Fibroblast of mammary gland (primary cell): ENCODE results near the gene TDP1.

Source experiments
- DNase-seq: peaks from one replicate; pipeline ENCODE4 v3.0.0-alpha.2; 2010; ENCODE audit warnings: low read depth
- H3K4me3 ChIP-seq: 2 replicates; pipeline ENCODE4 v1.5.1; 2011; ENCODE audit warnings: low read depth, mild to moderate bottlenecking, low read length, moderate library complexity; ENCODE audit not compliant: control insufficient read depth
- TF ChIP-seq, protein P1 (sequence below): conservative IDR thresholded peaks from 2 replicates; pipeline ENCODE4 v1.5.1; 2011; ENCODE audit warnings: low read depth, low read length, inconsistent platforms; ENCODE audit not compliant: control insufficient read depth, insufficient read depth

The TDP1 gene

DNA sequence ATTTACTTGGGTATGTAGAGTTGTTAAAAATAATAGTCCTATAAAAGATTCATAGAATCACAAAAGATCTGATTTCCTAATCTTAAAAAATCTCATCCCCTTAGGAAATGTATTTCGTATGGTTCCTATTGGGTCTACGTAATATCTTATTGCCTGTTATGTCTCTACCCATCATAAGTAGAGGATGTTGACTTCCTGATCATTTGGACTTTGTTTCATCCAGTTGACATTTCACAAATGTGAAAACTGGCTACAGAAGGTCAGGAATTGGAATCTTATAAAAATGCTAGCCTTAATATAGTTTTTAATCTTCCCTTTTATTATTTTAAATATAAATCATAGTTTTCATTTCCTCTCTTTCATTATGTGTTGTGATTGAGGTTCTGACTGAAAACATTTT lies 45.2 kb downstream of the TDP1 start:
- DNase-seq, result no peak
- TF ChIP-seq, protein P1, sequence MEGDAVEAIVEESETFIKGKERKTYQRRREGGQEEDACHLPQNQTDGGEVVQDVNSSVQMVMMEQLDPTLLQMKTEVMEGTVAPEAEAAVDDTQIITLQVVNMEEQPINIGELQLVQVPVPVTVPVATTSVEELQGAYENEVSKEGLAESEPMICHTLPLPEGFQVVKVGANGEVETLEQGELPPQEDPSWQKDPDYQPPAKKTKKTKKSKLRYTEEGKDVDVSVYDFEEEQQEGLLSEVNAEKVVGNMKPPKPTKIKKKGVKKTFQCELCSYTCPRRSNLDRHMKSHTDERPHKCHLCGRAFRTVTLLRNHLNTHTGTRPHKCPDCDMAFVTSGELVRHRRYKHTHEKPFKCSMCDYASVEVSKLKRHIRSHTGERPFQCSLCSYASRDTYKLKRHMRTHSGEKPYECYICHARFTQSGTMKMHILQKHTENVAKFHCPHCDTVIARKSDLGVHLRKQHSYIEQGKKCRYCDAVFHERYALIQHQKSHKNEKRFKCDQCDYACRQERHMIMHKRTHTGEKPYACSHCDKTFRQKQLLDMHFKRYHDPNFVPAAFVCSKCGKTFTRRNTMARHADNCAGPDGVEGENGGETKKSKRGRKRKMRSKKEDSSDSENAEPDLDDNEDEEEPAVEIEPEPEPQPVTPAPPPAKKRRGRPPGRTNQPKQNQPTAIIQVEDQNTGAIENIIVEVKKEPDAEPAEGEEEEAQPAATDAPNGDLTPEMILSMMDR, result no peak
- no peak overlapping the region for H3K4me3 ChIP-seq

DNA sequence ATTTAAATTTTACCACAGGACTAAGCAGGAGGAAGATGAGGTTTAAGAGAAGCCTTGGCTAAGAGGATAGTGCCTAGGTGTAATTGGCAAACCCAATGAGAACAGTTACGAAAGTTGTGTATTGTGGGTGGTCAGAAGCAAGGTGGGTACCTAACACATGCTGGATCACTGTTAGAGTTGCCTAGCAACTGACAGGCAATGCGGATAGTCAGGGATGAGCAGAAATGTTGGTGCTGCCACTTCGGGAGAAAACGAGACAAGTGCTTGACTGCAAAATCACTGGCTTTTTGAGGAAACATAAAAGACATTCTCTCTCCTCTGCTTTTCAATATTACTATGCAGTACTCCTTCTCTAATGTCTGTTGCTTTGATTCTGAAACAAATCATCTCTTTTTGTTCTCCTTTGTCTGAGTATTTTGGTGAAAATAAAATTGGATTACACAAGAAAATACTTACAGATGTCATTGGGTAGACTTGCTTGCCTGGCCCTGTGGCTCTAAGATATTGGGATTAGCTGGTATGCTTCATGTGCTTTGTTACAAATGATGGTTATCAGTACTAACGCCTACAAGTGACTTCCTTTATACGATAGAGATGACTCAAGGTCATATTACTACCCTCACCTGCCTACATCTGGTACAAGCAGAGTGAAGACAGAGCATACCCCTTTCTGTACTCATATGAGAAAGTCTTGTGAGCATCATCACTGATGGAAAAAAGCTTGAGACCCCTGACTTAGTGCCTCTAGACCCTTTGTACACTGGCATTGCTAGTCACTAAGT lies 48.0 kb downstream of the TDP1 start:
- no peak for DNase-seq
- no peak overlapping the region for H3K4me3 ChIP-seq
- TF ChIP-seq, protein P1, result no peak

DNA sequence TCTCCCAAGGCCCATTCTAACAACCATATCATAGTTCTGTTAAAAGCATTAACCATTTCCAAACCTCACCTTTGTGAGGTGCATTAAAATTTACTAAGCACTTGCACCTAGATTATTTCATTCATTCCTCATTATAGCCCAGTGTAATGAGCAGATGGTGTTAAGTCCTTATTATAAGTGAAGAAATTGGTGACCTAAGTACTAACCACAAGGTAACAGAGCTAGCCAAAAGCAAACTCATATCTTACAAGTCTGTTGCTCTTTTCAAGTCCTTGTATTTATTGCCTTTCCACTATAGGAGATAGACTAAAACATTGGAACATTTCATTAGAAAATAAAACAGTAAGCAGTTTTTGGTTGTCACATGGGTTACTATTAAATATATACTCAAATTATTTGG lies 49.7 kb downstream of the TDP1 start:
- TF ChIP-seq, protein P1, result no peak
- no peak overlapping the region for H3K4me3 ChIP-seq
- DNase-seq, result no peak

DNA sequence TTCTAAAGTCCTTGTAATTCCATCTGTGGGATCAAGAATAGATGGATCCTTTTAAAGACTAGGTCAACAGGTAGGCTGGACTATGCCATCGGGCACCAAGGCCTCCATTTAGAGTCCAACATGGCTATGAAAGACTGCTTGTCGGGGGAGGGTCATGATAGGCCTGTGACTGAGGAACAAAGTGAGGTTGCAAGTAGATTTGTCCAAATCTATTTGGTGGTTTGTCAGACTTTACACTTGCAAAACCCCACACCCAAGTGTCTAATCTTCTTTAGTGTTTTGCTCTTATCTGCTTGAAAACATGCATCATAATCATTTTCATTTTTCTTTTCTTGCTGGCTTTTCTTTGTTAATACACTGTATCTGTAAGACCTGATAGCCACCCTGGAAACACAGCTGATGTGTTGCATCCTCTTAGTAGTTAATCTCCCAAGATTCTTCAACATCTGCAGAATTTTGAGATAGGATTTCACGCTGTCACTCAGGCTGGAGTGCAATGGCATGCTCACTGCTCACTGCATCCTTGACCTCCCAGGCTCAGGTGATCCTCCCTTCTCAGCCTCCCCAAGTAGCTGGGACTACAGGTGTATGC lies 50.3 kb downstream of the TDP1 start:
- TF ChIP-seq, protein P1, result no peak
- H3K4me3 ChIP-seq, result no peak overlapping the region
- no peak for DNase-seq

DNA sequence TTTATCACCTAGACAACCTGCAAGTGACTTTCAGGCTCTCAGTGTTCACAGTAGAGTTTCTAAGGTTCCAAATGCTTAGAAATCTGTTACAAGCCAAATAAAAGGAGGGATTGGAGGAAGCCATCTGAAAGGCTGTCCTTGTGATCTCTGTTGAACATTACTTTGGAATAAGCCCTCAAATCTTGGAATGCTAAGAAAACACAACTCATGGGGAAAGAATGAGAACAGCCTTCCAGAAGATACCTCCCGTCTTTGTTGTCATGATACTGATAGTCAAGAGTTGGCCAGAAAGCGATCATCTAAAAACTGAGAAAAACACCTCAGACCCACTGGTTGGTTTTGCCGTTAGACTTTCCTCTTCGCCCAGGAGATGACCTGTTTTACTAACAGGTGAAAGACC lies 61.6 kb downstream of the TDP1 start:
- no peak overlapping the region for H3K4me3 ChIP-seq
- no peak for DNase-seq
- TF ChIP-seq, protein P1, result no peak

DNA sequence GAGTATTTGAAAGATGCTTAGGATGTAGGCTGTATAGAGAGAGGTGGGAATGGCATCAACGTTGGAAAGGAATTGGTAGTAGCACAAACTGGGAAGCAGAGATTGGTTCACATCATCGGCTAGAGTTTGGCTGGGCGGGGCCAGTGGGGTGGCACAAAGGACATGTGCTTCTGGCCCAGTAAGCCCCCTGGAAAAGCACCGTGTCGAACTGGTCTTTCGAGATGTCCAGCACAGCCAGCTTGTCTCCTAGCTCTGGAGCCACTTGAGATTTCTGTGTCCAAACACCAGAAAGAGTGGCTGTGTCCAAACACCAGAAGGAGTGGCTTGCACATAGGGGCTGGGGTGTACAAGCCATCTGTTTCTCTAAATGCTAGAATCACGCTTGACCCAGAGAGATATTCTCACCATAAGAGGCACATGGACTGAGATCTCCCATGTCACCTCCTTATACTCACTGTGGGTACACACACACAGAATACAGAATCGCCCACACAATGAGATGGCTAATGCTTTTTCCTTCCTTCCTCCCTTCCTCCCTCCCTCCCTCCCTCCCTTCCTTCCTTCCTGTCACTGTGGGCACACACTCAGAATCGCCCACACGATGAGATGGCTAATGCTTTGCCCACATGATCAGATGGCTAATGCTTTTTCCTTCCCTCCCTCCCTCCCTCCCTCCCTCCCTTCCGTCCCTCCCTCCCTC lies 64.2 kb downstream of the TDP1 start:
- DNase-seq, result peak; percentile 20
- TF ChIP-seq, protein P1, result no peak
- H3K4me3 ChIP-seq, result no peak overlapping the region
